NCI-H460 (cell line): ENCODE data around the gene TNFAIP8. TPM values are rescaled to one million over a fixed set of nuclear protein-coding genes. Genes with fewer than 3 reads are reported as not detected.
A peak's percentile ranks its signal among the peaks of the same experiment; 100 is the strongest.

Source experiments
- DNase-seq: peaks from one replicate; pipeline ENCODE4 v3.0.0-alpha.2; 2016; ENCODE audit warnings: low read depth; ENCODE audit errors: extremely low read depth
- total RNA-seq: library from RNA; depleted of rRNA; stranded (reverse); fragments of >200 nt; shearing (Covaris generic); gene quantifications from 2 replicates; pipeline ENCODE4 v1.2.3, GENCODE V29; 2014

The TNFAIP8 gene
- total RNA-seq, 1 experiment from 2014 or later = 35.2 TPM

DNA sequence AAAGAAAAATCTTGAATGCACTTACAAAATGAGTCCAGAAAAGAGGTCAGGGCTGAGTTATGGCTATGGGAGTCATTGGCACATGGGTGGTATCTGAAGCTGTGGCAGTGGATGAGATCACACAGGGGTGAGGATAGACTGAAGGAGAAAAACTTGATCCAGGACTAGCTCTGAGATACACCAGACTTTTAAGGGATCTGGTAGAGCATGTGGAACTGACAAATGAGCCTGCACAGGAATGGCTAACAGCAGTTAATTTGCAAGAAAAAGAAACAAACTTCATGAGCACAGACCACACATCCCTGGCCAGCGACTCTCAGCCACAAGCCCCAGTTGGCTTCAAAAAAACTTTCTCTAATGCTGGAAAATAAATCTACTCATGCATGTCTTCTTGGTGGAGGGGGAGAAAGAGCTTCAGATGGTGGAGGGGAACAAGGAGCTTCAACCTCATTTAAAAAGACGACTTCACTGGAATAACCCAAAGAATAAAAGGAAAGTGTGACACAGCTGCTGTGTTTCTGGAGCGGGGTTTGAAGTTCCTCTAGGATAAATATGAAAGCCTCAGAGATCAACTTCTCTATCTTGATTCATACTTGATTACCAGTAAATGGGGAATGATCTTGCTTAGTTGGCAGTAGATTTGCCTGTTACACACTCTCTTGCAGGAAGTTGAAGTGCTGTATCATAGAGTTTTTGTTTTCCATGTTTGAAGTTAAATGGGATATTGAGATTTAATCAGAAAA is 33.6 kb downstream of the TNFAIP8 start:
- no peak for DNase-seq

DNA sequence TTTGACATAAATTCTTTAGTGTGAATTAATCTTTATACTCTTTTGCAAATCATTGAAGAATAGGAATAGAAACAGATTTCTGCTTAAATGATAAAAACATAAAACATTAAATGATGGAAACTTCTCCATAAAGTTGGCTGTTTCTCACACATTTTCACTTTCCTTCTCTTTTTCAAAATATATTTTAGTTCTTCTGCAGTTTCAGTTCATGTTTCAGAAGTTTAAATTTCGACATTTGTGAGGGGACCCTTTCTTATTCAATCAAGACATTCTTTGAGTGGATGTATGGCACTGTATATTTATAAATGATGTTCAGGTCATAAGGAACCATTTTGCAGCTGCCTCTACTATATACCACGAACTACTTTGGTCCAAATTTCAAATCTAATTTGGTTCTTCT is 34.6 kb downstream of the TNFAIP8 start:
- no peak for DNase-seq

- no peak for DNase-seq
Observed at GRCh38 chr5:119393201-119393691, 37.4 kb downstream of the TNFAIP8 start.

DNA sequence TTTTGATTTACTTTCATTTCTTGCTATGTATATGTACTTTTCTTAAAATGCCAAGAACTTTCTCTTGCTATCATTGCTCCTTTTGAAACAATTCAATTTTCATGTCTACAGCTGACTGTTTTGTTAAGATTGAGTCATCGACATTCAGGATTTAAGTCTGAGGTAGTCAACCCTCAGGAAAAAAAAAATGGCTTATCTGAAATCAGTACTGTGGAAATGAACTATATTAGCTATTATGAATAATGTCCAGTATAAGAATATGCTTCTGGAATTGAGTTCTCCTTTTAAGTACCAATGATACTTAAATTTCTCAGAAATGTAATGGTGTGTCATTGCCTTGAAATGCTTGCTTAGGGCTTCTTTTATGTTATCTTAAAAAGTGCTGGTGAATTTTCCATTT is 37.9 kb downstream of the TNFAIP8 start:
- DNase-seq = no peak

DNA sequence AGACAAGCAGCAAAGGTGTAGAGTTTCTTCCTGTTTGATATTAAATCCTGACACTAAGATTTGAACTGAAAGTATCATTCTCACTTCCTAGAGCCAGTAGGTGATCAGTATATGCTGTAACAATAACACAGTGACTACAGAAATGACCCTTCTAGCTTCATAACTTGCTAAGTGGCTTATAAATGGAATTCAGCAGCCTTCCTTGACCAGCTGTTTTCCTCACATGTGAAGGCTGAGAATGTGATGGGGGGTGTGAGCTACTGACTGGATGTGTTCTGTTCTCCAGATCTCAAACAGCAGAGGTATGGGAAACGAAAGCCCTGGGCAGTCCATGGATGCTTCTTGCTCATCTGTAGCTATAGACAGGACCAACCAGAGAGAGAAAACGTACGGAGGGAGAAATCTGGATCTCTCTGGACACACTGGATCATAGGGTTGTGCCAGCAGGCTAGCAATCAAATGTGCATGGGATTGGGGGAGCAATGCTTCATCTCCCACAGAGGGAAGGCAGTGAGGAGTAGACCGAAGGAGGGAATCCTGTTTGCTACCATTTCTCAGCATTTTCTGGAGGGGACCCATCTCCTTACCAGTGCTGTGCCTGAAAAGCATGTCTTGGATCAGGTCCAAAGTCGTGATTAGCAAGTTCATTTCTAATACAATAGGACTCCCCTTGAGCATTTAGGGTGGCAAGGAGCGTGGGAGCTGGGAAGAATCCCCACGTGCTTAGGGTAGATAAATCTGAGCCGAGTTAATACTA is 39.4 kb downstream of the TNFAIP8 start:
- no peak for DNase-seq

DNA sequence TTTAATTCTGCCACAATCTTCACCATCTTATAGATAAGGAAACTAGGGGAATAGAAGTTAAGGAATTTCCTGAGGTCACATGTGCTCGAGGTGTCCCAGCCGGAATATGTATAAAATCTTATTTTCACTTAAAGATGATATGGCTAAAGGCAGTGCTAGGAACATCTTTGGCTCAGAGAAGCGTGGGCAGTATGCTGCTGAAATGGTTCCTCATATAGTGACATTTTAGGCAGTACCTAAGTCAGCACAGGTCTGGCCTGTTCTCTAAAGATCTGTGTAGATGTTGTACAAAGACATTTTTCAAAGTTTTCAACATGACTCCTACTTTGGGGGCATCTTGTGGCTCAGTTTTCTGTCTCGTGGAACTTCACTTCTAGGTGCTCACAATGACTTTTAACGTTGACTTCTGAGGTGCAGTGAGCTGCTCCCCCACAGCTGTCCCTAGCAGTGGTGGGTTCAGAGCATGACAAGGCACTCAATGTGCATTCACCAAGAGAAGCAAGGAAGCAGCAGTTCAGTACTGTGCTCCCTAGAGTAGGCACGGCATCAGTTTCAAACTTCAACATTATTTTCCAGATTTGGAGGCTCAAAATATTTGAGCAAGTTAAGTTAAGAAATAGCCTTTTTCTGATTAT is 40.3 kb downstream of the TNFAIP8 start:
- no peak for DNase-seq

- DNase-seq = no peak
Observed at GRCh38 chr5:119397518-119398380, 41.9 kb downstream of the TNFAIP8 start.

- DNase-seq = no peak
Observed at GRCh38 chr5:119398727-119399466, 43.1 kb downstream of the TNFAIP8 start.

DNA sequence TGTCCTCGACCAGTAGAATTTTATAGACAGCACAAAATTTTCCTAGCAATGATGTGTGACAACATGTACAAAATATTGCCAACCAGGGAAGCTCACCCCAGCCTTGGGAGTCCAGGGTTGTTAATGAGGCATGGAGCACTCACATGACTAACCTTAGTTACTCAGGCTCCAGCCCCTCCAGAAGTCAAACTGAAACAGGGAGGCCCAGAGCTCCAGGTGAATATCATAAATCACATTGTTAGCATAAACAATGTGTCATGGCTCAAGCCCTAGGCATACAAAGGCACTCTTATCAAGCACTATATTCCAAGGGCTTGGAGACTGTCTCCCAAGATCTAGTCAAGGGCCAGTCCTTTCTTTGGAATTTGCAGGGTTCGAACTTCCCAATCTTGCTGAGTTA is 44.4 kb downstream of the TNFAIP8 start:
- DNase-seq = no peak

- DNase-seq = no peak
Observed at GRCh38 chr5:119402081-119402480, 46.3 kb downstream of the TNFAIP8 start.

- DNase-seq = no peak
Observed at GRCh38 chr5:119402555-119402954, 46.7 kb downstream of the TNFAIP8 start.

GRCh38 chr5:119404033-119404432 is 48.2 kb downstream of the TNFAIP8 start:
- no peak for DNase-seq

DNA sequence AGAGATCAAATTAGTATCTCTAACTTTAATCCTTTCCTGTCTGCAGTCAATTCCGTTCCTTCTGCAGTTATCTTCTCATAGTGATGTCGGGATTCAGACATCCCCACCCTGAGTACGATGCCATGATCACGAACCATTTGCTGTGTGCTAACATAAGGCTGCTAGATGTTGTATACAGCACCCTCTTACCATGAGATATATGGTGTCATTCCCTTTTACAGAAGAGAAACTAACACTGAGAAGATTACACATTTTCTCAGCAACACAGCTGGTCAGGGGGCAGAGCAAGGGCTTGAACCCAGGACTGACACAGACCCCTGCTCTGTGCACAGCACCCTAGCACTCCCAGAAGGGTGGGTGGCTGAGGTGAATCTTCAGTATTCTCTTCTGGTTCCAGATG is 49.6 kb downstream of the TNFAIP8 start:
- DNase-seq = no peak

DNA sequence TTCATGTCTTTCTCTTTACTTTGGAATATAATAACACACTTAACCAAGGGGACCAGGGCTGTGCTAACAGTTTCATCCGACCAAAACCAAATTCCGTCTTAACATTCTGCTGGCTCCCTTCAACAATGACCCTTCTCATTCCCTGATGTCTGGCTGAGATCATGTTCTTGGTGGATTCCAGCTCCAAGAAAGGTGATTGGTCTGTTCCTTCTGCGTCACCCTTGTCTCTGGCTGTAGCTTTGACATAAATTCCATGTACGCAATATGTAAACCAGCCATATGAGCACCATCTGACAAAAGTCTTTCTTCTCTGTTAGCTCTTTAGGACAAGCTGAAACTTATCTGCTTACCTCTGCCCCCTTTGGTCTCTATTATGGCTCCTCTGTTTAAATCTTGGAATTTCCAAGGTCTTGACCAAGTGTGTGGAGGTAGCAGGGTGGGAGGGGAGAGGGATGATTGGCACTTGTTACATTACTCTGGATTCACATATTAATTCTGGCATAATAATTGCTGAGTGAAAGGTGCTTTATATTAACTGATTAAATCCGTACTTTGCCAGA is 50.8 kb downstream of the TNFAIP8 start:
- DNase-seq = no peak

DNA sequence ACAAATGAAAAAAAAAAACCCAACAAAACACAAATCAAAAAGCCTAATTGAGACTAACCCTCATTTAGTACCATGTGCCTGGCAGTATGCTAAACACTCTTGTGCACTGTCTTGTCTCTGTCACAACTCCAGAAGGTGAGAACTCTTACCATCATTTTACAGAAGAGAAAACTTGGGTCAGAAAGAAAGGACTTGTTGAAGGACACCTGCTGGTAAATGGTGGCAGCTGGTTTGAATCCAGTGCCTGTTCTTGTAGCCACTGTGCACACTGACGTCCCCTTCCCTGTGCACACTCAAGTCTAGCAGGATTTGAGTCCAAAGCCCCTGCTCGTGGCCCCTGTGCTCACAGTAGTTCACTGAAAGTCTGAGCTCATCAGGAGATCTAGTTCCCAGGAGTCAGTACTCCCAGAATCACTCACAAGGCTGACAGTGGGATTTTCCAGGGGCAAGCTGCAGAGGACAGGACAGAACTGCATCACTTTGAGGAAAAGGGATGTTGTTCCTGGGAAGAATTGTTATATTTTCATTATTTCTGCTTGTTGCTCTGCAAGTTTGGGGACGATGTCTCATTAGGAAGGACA is 53.5 kb downstream of the TNFAIP8 start:
- no peak for DNase-seq

DNA sequence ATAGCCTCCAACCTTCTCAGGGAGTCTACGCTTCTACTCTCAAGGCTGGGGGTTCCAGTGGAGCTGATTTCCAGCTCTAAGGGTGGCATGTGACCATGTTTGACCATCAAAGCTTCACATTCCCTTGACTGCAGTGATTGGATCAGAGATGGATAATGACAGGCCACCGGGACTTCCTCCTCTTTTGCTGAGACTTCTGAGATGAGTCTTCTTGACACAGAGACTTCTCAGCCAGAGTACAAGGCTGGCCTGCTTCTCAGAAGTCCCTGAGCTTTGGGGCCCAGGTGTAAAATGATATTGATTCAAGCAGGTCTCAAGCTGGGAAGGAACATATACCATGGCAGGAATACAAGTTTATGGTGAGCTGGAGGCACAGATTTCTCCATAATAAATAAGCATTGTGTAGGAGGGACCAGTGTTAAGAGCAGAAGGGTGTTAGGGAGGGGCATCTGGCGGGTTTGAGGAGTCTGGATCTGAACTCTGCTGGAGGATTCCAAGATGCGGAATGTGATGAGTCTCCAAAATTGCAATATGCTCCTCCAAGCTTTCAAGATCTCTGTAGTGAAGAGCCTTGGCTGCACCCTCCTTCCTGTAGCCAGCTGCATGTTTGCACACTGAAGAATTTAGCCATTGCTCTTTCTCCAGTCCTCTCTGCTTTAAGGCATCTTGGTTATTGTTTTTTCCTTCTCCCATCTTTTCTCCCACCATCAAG is 54.8 kb downstream of the TNFAIP8 start:
- DNase-seq = no peak

DNA sequence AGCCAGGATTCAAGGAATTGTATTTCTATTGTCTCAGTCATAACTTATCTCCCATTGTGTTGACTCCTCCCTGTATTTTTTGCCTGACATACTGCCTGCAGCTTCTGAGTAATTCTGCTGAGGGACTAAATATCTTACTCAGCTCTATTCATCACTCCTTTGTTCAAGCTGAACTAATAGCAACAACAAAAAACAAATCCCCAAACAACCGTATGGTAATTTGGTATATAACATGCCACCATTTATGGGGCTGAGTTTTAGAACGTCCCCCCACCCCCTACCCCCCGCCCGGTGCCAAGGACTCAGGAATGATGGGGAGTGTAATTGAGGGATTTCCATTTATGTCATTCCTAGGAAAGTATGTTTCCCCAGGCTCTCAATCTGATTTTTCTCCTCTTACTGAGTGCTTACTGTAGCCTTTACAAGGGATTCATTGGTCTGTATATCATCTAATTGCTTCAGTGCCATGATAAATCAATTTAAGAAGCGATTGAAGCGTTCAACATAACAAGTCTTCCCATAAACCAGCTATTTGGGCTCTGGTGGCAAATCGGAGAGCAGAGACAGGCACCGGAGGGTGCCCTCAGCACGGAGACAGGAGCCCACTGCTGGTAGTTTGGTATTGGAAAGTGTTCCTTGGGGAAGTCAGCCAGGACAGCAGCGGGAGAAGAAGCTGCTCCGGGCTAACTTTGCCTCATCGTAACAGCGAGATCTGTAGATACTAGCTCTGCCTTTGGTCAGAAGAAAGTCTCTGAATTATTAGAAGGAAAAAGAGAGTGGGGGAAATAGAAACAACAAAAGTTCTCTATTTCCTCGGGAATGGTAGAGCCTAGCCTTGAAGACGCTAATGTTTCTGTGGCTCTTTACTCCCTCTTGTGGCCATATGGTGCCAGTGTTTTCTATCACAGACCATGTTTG is 55.8 kb downstream of the TNFAIP8 start:
- DNase-seq = peak; percentile 80
